Adrenal gland (tissue), 12 donors: Measurements from ENCODE around the gene FBL. TPM values are rescaled to one million over a fixed set of nuclear protein-coding genes. Genes with fewer than 3 reads are reported as not detected.

ENCODE experiments used
- DNase-seq, 7 donors: peaks; one replicate each; pipeline ENCODE4 v3.0.0-alpha.2; 2019 to 2020
- H3K27ac ChIP-seq, 5 donors: fragments of 200-600 bp; sonication (generic) in 4 of 5; 1 replicate in 3 of 5; 2 replicates in 2 of 5; pipeline versions ENCODE4 v1.5.1 to v1.8.0; 2016 to 2020; ENCODE audit warnings: mild to moderate bottlenecking in 1 of 5
- H3K27me3 ChIP-seq: fragments of 200-600 bp; 2 replicates; pipeline ENCODE4 v1.8.0; 2021
- H3K36me3 ChIP-seq, 2 donors: fragments of 200-600 bp; replicated peaks in 1 of 2; 1 replicate in 1 of 2; 2 replicates in 1 of 2; pipeline versions ENCODE4 v1.5.1 to v1.8.0; 2018 to 2022
- H3K4me1 ChIP-seq, 2 donors: fragments of 200-600 bp; replicated peaks in 1 of 2; 1 replicate in 1 of 2; 2 replicates in 1 of 2; pipeline versions ENCODE4 v1.5.1 to v1.8.0; 2018 to 2021
- H3K4me3 ChIP-seq, 4 donors: fragments of 200-600 bp; sonication (generic) in 3 of 4; one replicate each; pipeline ENCODE4 v1.5.1; 2016 to 2018
- H3K9me3 ChIP-seq, 3 donors: fragments of 200-600 bp; sonication (generic) in 1 of 3; replicated peaks in 1 of 3; 1 replicate in 2 of 3; 2 replicates in 1 of 3; pipeline versions ENCODE4 v1.5.1 to v1.8.0; 2016 to 2021
- POLR2A ChIP-seq, 2 donors: fragments of 450-650 bp; IDR thresholded peaks; one replicate each; pipeline ENCODE4 v1.6.1; 2017; ENCODE audit warnings: antibody characterized with exemption in 2 of 2, mild to moderate bottlenecking in 2 of 2, moderate library complexity in 1 of 2
- WGBS, 4 donors: extraction: QIAGEN DNeasy Blood & Tissue Kit in 2 of 4; methylation state at CpG; one replicate each; pipeline versions ENCODE4 v1.1.5 to v1.1.7; 2013 to 2017; 5-methylcytosine and 5-hydroxymethylcytosine counted together
- intact Hi-C, 2 donors: fragments of 100-400 bp; cut with DNase I; formaldehyde crosslinking; loops; one replicate each; pipeline versions ENCODE4 v1.14.1 to v1.15.0; 2022 to 2023
- polyA plus RNA-seq, 3 donors: library from polyadenylated mRNA; stranded (reverse); fragments of 200-250 nt in 2 of 3; fragments of 350-450 nt in 1 of 3; fragmentation: Illumina TruSeq in 1 of 3; extraction: RNeasy Lipid Tissue Mini Kit (QIAGEN cat#74804) in 1 of 3; gene quantifications; one replicate each; pipeline ENCODE4 v1.2.3, GENCODE V29; 2013 to 2014
- total RNA-seq, 9 donors: library from RNA; depleted of rRNA in 4 of 9; stranded (reverse); fragments of >200 nt in 4 of 9; fragments of 120-200 nt in 1 of 9; fragmentation: NEBNext Ultra II Directional in 1 of 9; extraction: Animal tissue kit (Norgen Biotek cat#: 25700) in 1 of 9; gene quantifications; one replicate each; pipeline versions ENCODE4 v1.1.0 to v1.2.4, GENCODE V29; 2013 to 2023
- TF ChIP-seq, protein P1 (sequence below), 6 experiments: fragments of 450-650 bp in 4 of 6; fragments of 200-600 bp in 2 of 6; sonication (generic) in 1 of 6; IDR thresholded peaks; 1 replicate in 5 of 6; 2 replicates in 1 of 6; pipeline versions ENCODE4 v1.5.1 to v1.8.0; 2016 to 2021; ENCODE audit warnings: antibody characterized with exemption in 6 of 6, mild to moderate bottlenecking in 2 of 6, moderate library complexity in 1 of 6
- donor health status: healthy with polysubstance abuse.
- donor health status: Bipolar disorder and iron deficiency.
- donor health status: DM: yes; HTN: yes; CAD: no.
- donor health status: DM: no; HTN: no; CAD: no.
- donor health status: DM: no; HTN: no; CAD: no.
- donor health status: DM: yes; HTN: yes; CAD: no.

FBL gene
- total and polyA plus RNA-seq, 12 donors = 52.4 to 228 (median 114) TPM

DNA sequence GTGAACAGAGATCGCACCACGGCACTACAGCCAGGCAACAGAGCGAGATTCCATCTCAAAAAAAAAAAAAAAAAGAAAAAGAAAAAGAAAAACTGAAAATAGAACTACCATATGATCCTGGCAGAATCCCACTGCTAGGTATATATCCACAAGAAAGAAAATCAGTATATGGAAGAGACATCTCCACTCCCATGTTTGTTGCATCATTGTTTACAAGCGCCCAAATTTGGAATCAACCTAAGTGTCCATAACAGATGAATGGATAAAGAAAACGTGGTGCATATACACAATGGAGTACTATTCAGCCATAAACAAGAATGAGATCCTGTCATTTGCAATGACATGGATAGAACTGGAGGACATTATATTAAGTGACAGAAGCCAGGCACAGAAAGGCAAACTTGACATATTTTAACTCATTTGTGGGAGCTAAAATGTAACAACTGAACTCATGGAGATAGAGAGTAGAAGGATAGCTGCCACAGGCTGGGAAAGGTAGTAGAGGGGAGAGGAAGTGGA is 38.3 kb downstream of the FBL start:
- WGBS, 4 donors = 72 to 88% (median 77%) methylated on average over 5 of the region's 5 CpGs

DNA sequence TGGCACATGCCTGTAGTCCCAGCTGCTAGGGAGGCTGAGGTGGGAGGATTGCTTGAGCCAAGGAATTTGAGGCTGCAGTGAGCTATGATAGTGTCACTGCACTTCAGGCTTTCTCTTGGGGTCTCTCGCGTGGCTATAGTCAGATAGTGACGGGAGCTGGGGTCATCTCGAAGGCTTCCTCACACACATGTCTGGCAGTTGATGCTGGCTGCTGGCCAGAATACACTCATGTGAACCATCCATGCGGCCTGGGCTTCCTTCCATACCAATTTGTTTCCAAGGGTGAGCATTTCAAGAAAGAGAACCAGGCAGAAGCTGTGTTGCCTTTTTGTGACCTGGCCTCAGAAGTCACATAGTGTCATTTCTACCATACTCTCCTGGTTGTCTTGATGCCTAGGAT is 41.1 kb downstream of the FBL start:
- Histone ChIP-seq H3K36me3 (no peaks in the 10 kb centered on the region), H3K27ac (no peak overlapping the region), H3K27me3 (peaks cover 5% of the 10 kb centered on the region), H3K4me1 (no peaks in the 10 kb centered on the region), H3K9me3 (no peaks in the 10 kb centered on the region), H3K4me3 (no peak overlapping the region)
- intact Hi-C loops = no loop called here
- no peak for DNase-seq
- TF ChIP-seq, protein P1, sequence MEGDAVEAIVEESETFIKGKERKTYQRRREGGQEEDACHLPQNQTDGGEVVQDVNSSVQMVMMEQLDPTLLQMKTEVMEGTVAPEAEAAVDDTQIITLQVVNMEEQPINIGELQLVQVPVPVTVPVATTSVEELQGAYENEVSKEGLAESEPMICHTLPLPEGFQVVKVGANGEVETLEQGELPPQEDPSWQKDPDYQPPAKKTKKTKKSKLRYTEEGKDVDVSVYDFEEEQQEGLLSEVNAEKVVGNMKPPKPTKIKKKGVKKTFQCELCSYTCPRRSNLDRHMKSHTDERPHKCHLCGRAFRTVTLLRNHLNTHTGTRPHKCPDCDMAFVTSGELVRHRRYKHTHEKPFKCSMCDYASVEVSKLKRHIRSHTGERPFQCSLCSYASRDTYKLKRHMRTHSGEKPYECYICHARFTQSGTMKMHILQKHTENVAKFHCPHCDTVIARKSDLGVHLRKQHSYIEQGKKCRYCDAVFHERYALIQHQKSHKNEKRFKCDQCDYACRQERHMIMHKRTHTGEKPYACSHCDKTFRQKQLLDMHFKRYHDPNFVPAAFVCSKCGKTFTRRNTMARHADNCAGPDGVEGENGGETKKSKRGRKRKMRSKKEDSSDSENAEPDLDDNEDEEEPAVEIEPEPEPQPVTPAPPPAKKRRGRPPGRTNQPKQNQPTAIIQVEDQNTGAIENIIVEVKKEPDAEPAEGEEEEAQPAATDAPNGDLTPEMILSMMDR (IDR thresholded peaks at IDR 0.05) = no peak
- no peak for TF ChIP-seq POLR2A (IDR thresholded peaks at IDR 0.05)
- 36 to 45% (median 40%) methylated on average over 5 of the region's 5 CpGs for WGBS, 4 donors

More for the DNA sequence above, 38.3 kb downstream of the FBL start:
- H3K36me3 ChIP-seq = no peaks in the 10 kb centered on the region
- H3K27ac ChIP-seq = no peak overlapping the region
- TF ChIP-seq, protein P1 (IDR thresholded peaks at IDR 0.05) = no peak
- TF ChIP-seq POLR2A (IDR thresholded peaks at IDR 0.05) = no peak
- H3K27me3 ChIP-seq = no peaks in the 10 kb centered on the region
- H3K4me1 ChIP-seq = no peaks in the 10 kb centered on the region
- no peaks in the 10 kb centered on the region for H3K9me3 ChIP-seq
- DNase-seq = no peak
- no peak overlapping the region for H3K4me3 ChIP-seq
- intact Hi-C loops = no loop called here

DNA sequence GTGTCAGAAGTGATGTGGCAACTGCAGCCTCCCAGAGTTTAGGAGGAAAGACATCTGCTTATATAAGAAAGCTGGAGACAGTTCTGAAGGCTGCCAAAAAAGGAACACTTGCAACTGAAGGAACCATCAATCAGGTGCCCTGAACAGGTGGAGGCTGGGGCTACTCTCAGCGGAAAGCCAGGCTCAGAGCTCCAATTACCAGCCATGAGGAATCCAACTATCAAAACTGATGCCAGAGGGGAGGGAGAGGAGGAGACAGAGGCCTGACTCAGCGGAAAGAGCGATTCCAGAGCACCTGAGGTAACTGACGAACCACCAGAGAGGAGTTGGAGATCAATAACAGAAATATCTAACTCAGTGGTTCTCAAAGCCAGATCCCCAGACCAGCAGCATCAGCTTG is 43.2 kb downstream of the FBL start:
- Histone ChIP-seq H3K36me3 (no peaks in the 10 kb centered on the region), H3K9me3 (no peaks in the 10 kb centered on the region), H3K4me3 (no peak overlapping the region), H3K27ac (no peak overlapping the region), H3K4me1 (no peaks in the 10 kb centered on the region), H3K27me3 (peaks cover 5% of the 10 kb centered on the region)
- intact Hi-C loops = no loop called here
- 19 to 35% (median 31%) methylated on average over 4 of the region's 4 CpGs for WGBS, 4 donors
- TF ChIP-seq, protein P1 (IDR thresholded peaks at IDR 0.05) = no peak
- no peak for TF ChIP-seq POLR2A (IDR thresholded peaks at IDR 0.05)
- DNase-seq = no peak

DNA sequence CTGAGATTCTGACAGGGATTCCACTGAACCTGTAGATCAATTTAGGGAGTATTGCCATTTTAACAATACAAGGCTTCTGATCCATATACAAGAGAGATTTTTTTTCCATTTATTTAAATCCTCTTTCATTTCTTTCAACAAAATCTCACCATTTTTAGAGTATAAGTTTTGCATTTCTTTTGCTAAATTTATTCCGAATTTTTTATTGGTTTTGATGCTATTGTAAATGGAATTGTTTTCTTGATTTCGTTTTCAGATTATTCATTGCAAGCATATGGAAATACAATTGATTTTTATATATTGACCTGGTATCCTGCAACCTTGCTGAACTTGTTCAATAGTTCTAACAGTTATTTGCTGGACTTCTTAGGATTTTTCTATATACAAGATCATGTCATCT is 49.1 kb downstream of the FBL start:
- Histone ChIP-seq H3K36me3 (no peaks in the 10 kb centered on the region), H3K4me3 (no peak overlapping the region), H3K27ac (no peak overlapping the region), H3K4me1 (no peaks in the 10 kb centered on the region), H3K27me3 (no peaks in the 10 kb centered on the region), H3K9me3 (no peaks in the 10 kb centered on the region)
- intact Hi-C loops = loop anchor here in 1 of 2 donors (10.0 kb wide), 1 partner anchor 48 kb away; the partner anchor contains the start of gene FBL
- no peak for DNase-seq
- TF ChIP-seq, protein P1 (IDR thresholded peaks at IDR 0.05) = no peak
- TF ChIP-seq POLR2A (IDR thresholded peaks at IDR 0.05) = no peak
- 40 to 52% (median 43%) methylated on average over 2 of the region's 2 CpGs for WGBS, 4 donors
